CD4-positive, alpha-beta T cell (primary cell): ENCODE results near the gene TIE1. TPM values are rescaled to one million over a fixed set of nuclear protein-coding genes. Genes with fewer than 3 reads are reported as not detected.

Experiments used
- ATAC-seq: fragments of 200-7000 bp; cut with Tn5 transposase; one replicate; pipeline ENCODE4 v1.10.0; 2022; ENCODE audit warnings: mild to moderate bottlenecking; ENCODE audit not compliant: poor library complexity
- CTCF ChIA-PET: fragments of 350-600 bp; sonication (Branson Sonifier 250); formaldehyde crosslinking; loops from one replicate; lab custom pipeline; 2021; ENCODE audit warnings: antibody characterized with exemption, inconsistent platforms; lab: Charles Lee
- POLR2A ChIA-PET: fragments of 350-600 bp; sonication (Branson Sonifier 250); formaldehyde crosslinking; loops from one replicate; lab custom pipeline; 2021; ENCODE audit warnings: antibody characterized with exemption, inconsistent platforms; lab: Charles Lee
- DNase-seq, 14 experiments: peaks; one replicate each; pipeline ENCODE4 v3.0.0-alpha.2; 2013 to 2020; ENCODE audit warnings: mixed read lengths in 2 of 14
- H3K27ac ChIP-seq, 2 donors: one replicate each; pipeline versions ENCODE4 v1.5.1 to v1.7.0; 2013; ENCODE audit warnings: low read length in 2 of 2, low read depth in 1 of 2, mild to moderate bottlenecking in 1 of 2
- H3K27me3 ChIP-seq, 2 experiments: 1 replicate in 1 of 2; 2 replicates in 1 of 2; pipeline versions ENCODE4 v1.6.1 to v1.7.0; 2013; ENCODE audit warnings: low read length in 2 of 2, control low read depth in 1 of 2, mild to moderate bottlenecking in 1 of 2, moderate library complexity in 1 of 2; ENCODE audit not compliant: insufficient read depth in 2 of 2, control insufficient read depth in 1 of 2
- H3K36me3 ChIP-seq: one replicate; pipeline ENCODE4 v1.6.1; 2013; ENCODE audit warnings: low read length, control low read depth; ENCODE audit not compliant: insufficient read depth
- H3K4me1 ChIP-seq: one replicate; pipeline ENCODE4 v1.6.1; 2013; ENCODE audit warnings: low read length, control low read depth; ENCODE audit not compliant: insufficient read depth
- H3K4me3 ChIP-seq: one replicate; pipeline ENCODE4 v1.5.1; 2013; ENCODE audit warnings: mild to moderate bottlenecking, low read length, moderate library complexity
- H3K9me3 ChIP-seq, 2 experiments: 1 replicate in 1 of 2; 2 replicates in 1 of 2; pipeline versions ENCODE4 v1.6.1 to v1.7.0; 2013; ENCODE audit warnings: low read length in 2 of 2, mild to moderate bottlenecking in 2 of 2, control low read depth in 1 of 2, moderate library complexity in 1 of 2; ENCODE audit not compliant: control insufficient read depth in 1 of 2, insufficient read depth in 1 of 2
- H3K27ac Mint-ChIP-seq: one replicate; pipeline ENCODE4 v1.8.0; 2020; ENCODE audit warnings: mixed read lengths
- H3K27me3 Mint-ChIP-seq: one replicate; pipeline ENCODE4 v1.8.0; 2021; ENCODE audit warnings: mixed read lengths
- H3K36me3 Mint-ChIP-seq: one replicate; pipeline ENCODE4 v1.8.0; 2021; ENCODE audit warnings: low read depth, mixed read lengths
- H3K4me1 Mint-ChIP-seq: one replicate; pipeline ENCODE4 v1.8.0; 2021; ENCODE audit warnings: low read depth, mixed read lengths
- H3K4me3 Mint-ChIP-seq: one replicate; pipeline ENCODE4 v1.8.0; 2020; ENCODE audit warnings: mild to moderate bottlenecking, mixed read lengths
- H3K9me3 Mint-ChIP-seq: one replicate; pipeline ENCODE4 v1.8.0; 2020; ENCODE audit warnings: mixed read lengths
- CTCF ChIP-seq: fragments of 200-600 bp; IDR thresholded peaks from one replicate; pipeline ENCODE4 v1.8.0; 2022; ENCODE audit warnings: antibody characterized with exemption, mild to moderate bottlenecking
- intact Hi-C, 2 experiments: fragments of 100-400 bp; cut with DNase I in 1 of 2; cut with micrococcal nuclease in 1 of 2; formaldehyde crosslinking; loops; one replicate each; pipeline versions ENCODE4 v1.15.1 to v1.9.0; 2023 to 2025; cut with DNase I, micrococcal nuclease
- total RNA-seq, 174 experiments: library from RNA in 2 of 174; stranded (reverse) in 2 of 174; gene quantifications; one replicate each; pipeline ENCODE4 v1.2.3 and lab custom pipeline; 2021 to 2026

The TIE1 gene
- total RNA-seq, 2 experiments from 2014 or later, result not detected

DNA sequence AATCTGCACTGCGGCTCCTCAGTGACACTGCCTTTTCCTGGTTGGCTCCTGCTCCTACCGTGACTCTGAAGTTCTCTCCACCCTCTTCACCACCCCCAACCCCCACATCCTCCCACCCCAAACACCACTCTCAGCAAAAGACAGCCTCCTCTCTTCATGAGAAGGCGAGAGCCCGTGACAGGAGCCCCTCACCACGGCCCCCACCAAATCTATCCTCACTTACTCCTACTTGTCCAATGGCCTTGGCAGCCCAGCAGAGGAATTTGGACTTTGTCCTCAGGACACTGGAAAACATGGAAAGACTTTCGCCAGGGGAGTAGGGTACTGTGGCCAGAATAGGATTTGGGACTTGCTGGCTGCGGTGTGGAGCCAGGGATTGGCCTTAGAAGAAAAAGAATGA is 24.1 kb upstream of the TIE1 start:
- intact Hi-C loops, result no loop called here
- H3K9me3 ChIP-seq, result peaks cover 0 to 7% of the 10 kb centered on the region in 2 experiments
- peaks cover 2% of the 10 kb centered on the region for H3K9me3 Mint-ChIP-seq
- H3K27me3 ChIP-seq, result peaks cover 0 to 1% of the 10 kb centered on the region in 2 experiments
- no peak overlapping the region for H3K27ac Mint-ChIP-seq
- H3K4me1 ChIP-seq, result peaks cover 13% of the 10 kb centered on the region
- no peaks in the 10 kb centered on the region for H3K36me3 Mint-ChIP-seq
- TF ChIP-seq CTCF, result no peak
- H3K4me3 ChIP-seq, result no peak overlapping the region
- H3K4me1 Mint-ChIP-seq, result peaks cover 20% of the 10 kb centered on the region
- ATAC-seq (no peak), DNase-seq (no peak)
- ChIA-PET POLR2A (no interaction called here), CTCF (no interaction called here)
- H3K36me3 ChIP-seq, result no peaks in the 10 kb centered on the region
- peaks cover 11% of the 10 kb centered on the region for H3K27me3 Mint-ChIP-seq
- no peak overlapping the region for H3K27ac ChIP-seq
- no peak overlapping the region for H3K4me3 Mint-ChIP-seq

GRCh38 chr1:43277116-43277876 is 23.5 kb upstream of the TIE1 start:
- POLR2A ChIA-PET, result no interaction called here
- Mint-ChIP-seq H3K36me3 (no peaks in the 10 kb centered on the region), H3K9me3 (no peaks in the 10 kb centered on the region), H3K4me3 (no peak overlapping the region), H3K27me3 (peaks cover 6% of the 10 kb centered on the region), H3K27ac (no peak overlapping the region), H3K4me1 (peaks cover 14% of the 10 kb centered on the region)
- Histone ChIP-seq H3K36me3 (no peaks in the 10 kb centered on the region), H3K27ac (no peak overlapping the region), H3K9me3 (peaks cover 0 to 7% of the 10 kb centered on the region in 2 experiments), H3K27me3 (no peaks in the 10 kb centered on the region), H3K4me3 (no peak overlapping the region), H3K4me1 (peaks cover 13% of the 10 kb centered on the region)
- ATAC-seq (no peak), DNase-seq (no peak)
- intact Hi-C loops, result no loop called here
- CTCF ChIA-PET, result no interaction called here
- TF ChIP-seq CTCF, result no peak

DNA sequence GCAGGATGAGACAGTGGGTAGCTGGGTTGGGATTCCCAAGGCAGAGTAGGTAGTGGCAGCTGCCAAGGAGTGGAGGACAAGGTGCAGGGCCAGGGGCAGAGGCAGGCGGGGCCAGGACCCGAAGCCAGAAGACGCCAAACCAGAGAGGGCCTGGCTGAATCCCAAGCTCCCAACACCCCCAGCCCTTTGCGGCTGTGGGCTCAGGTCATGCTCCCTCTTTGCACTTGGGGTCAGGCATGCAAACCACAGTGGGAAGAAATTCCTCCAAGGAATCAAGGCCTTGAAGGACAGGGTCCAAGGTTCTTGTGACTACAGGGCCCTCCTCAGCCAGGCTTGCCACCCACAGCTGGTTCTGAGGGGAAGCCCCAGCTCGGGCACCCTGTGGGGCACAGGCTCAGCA is 21.6 kb upstream of the TIE1 start:
- Histone ChIP-seq H3K4me1 (peaks cover 9% of the 10 kb centered on the region), H3K27me3 (no peaks in the 10 kb centered on the region), H3K9me3 (peaks cover 0 to 2% of the 10 kb centered on the region in 2 experiments), H3K36me3 (no peaks in the 10 kb centered on the region), H3K4me3 (no peak overlapping the region), H3K27ac (no peak overlapping the region)
- no peaks in the 10 kb centered on the region for H3K9me3 Mint-ChIP-seq
- no peak for DNase-seq
- CTCF ChIA-PET, result no interaction called here
- no peak overlapping the region for H3K27ac Mint-ChIP-seq
- POLR2A ChIA-PET, result no interaction called here
- H3K27me3 Mint-ChIP-seq, result peaks cover 6% of the 10 kb centered on the region
- no peak overlapping the region for H3K4me3 Mint-ChIP-seq
- intact Hi-C loops, result no loop called here
- no peak for ATAC-seq
- H3K36me3 Mint-ChIP-seq, result no peaks in the 10 kb centered on the region
- TF ChIP-seq CTCF, result no peak
- H3K4me1 Mint-ChIP-seq, result peaks cover 13% of the 10 kb centered on the region
